Activated CD4-positive, alpha-beta T cell treated with anti-CD3 and anti-CD28 coated beads for 1 hour (primary cell): ENCODE measurements around the gene SOAT1.
"Not testable (repeated sequence)": the region's sequence is repeated elsewhere in the genome, so short reads cannot be mapped to it uniquely, and the experiment has no call there.

Source experiments
- DNase-seq: peaks from one replicate; pipeline ENCODE4 v3.0.0-alpha.2; 2020

Gene SOAT1

GRCh38 chr1:179310291-179310690 is 16.7 kb downstream of the SOAT1 start:
- DNase-seq: no peak

- DNase-seq: no peak
Observed at GRCh38 chr1:179310721-179311120, 17.1 kb downstream of the SOAT1 start.

DNA sequence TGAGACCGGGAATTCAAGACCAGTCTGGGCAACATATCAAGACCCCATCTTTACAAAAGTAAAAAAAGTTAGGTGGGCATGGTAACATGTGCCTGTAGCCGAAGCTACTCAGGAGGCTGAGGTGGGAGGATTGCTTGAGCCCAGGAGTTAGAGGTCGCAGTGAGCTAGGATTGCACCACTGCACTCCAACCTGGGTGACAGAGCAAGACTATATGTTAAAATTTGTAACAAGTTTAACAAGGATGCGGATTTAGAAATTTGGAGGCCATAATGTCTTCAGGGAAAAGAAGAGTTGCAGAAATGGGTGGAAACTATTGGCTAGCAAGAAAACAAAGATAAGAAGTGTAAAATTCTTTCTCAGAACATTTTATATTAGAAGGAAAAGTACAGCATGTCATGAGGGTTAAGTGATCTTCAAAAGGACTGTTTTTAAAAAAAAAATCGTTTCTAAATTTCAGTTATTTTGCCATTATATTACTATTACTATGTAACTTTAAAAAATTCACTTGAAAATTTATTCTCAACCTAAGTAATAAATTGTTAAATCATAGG is 17.6 kb downstream of the SOAT1 start:
- no peak for DNase-seq

DNA sequence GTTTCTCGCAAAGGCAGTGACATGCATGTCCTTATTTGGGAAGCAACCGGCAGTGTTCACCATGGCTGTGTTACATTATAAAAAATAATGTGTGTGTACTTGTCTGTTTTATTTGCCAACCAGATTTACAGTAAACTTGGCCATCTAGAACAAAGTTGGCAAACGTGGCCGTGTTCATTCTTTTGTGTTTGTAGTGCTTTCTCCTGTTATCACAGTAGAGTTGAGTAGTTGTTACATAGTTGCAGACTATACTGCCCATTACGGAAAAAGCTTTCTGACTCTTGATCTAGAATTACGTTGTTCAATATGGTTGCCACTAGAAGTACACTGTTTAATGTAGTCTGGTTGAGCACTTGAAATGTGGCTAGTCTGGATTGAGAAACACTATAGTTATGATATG is 19.4 kb downstream of the SOAT1 start:
- DNase-seq: no peak

DNA sequence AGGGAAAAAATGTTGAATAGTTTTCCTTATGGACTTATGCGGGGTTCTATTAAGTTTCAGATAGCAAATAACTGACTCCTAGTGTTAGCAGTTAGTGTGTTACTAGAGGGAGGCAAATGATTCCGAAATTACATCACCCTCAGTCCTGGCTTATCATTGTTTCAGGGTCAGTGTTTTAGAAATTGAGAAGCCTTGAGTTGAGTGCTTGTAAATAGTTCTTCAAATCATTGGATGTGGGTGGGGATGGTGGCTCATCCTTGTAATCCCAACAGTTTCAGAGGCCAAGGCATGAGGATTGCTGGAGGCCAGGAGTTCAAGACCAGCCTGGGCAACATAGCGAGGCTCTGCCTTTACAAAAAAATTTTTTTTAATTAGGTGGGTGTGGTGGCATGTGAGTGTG is 21.3 kb downstream of the SOAT1 start:
- DNase-seq: no peak

DNA sequence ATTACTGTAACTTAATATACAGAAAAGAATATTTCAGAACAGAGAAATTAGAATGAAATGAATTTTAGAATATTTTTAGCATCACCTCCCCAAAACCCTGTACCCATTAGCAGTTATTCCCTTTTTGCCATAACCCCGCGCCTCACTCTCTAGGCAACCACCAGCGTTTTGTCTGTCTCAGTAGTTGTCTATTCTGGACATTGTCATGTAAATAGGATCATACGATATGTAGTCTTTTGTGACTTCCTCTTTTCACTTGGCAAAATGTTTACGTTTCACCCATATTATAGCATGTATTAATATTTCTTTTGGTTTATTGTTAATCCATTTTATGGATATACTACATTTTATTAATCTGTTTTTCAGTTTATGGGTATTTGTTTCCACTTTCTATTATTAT is 24.9 kb downstream of the SOAT1 start:
- no peak for DNase-seq

GRCh38 chr1:179321533-179322216 is 28.1 kb downstream of the SOAT1 start:
- no peak for DNase-seq

DNA sequence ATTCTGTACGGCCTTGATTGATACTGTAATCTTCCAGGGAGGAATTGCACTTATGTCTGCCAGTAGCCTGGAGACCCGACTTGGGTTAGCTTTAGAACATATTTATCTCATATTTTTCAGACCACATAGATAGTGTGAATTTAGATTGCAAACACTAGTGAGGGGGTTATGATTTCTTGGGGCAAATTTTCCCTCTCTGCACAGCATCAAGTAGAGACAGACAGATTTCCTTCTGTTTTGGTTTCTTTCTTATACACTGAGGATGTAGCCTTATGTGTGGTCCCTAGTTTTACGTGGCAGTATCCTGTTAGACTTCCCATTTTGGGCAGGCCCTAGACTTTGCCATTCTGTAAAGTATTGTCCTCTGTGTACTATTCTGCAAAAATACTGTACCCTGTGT is 29.0 kb downstream of the SOAT1 start:
- no peak for DNase-seq

DNA sequence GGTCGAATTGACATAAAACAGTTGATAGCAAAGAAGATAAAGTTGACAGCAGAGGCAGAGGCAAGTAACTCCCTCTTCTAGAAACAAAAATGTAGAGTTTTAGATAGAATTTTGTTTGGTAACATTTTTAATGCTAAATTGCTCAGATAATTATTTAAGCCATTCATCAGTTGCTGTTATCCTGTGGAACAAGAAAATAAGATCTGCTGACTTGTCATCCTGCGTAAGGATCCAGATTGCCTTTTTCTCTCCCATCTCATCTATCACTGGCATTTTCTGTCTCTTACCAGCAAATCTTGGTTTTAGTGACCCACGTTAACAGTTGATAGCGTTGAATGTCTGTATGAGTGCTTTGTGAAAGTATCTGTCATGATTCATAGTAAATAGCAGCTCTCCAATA is 29.8 kb downstream of the SOAT1 start:
- no peak for DNase-seq

- DNase-seq: no peak
Observed at GRCh38 chr1:179325836-179326235, 32.2 kb downstream of the SOAT1 start.

DNA sequence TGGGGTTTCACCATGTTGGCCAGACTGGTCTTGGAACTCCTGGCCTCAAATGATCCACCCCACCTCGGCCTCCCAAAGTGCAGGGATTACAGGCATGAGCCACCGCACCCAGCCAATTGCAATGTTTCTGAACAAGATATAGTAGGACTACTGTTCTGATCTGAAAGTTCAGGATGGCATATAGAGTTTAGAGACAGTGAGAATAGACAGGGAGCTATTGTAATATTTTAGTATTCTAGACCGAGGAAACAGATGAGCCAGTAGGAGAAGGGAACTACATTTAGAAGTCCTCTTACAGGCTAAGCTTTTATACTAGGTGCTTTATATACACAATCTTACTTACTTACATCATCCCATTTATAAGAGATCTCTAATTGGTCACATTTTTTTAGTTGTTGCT is 33.1 kb downstream of the SOAT1 start:
- no peak for DNase-seq

GRCh38 chr1:179327196-179327595 is 33.6 kb downstream of the SOAT1 start:
- DNase-seq: no peak

DNA sequence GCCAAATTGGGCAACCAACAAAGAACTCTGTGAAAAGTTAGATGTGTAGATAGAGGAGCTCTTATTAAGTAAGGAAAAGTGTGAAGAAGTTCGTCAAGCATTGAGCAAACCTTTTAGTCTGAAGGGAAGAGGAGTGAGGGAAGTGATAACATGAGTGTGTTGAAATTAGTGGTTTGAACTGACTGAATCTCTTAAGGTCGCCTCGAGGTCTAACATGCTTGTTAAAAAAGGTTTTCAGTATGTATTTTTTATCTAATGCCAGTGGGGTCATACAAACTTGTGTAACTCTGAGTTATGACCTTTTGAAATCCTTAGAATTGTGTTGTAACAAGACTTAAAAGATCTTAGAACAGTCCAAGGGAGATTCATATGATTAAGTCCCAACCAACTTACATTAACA is 34.1 kb downstream of the SOAT1 start:
- no peak for DNase-seq

- DNase-seq: no peak
Observed at GRCh38 chr1:179329862-179330261, 36.3 kb downstream of the SOAT1 start.

GRCh38 chr1:179334440-179334839 is 40.8 kb downstream of the SOAT1 start:
- no peak for DNase-seq

DNA sequence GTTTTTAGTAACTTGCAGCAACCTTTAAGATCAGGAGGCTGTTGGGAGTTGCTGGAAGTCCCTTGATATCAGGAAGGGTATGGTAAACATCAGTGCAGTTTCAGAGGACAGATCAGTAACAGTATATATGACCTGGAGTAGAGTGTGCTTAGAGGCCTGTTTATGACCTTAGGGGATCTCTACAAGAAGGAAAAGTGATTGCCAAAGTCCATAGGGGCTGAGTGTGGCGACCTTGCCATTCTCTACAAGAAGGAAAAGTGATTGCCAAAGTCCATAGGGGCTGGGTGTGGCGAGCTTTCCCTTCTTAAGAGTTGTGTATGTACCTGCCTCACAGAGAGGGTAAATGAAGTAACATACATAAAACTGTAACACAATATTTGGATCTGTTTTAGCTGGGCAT is 43.7 kb downstream of the SOAT1 start:
- DNase-seq: no peak

- no peak for DNase-seq
Observed at GRCh38 chr1:179337942-179338560, 44.5 kb downstream of the SOAT1 start.

GRCh38 chr1:179340918-179341317 is 47.3 kb downstream of the SOAT1 start:
- no peak for DNase-seq

- DNase-seq: no peak
Observed at GRCh38 chr1:179341943-179342547, 48.4 kb downstream of the SOAT1 start.

GRCh38 chr1:179342740-179343404 is 49.3 kb downstream of the SOAT1 start:
- no peak for DNase-seq

- no peak for DNase-seq
Observed at GRCh38 chr1:179351281-179351680, 57.7 kb downstream of the SOAT1 start.

GRCh38 chr1:179352236-179352635 is 58.6 kb downstream of the SOAT1 start:
- DNase-seq: no peak

GRCh38 chr1:179353546-179353945 is 59.9 kb downstream of the SOAT1 start:
- DNase-seq: no peak

DNA sequence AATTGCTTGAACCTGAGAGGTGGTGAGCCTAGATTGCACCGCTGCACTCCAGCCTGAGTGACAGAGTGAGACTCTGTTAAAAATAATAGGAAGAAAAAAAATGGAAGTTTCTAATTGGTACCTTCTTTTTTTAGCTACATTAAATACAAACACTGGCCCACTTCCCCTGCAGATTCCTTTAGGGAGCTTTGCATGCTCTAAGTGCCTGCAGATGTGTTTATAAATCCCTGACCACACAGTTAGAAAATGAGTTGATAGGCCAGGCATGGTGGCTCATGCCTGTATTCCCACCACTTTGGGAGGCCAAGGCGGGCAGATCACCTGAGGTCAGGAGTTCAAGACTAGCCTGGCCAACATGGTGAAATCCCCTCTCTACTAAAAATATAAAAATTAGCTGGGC is 68.0 kb downstream of the SOAT1 start:
- not testable (repeated sequence) for DNase-seq
